NCI-H2107 treated with DMSO at 0.1 percent for 48 hours (cell line): ENCODE measurements around the gene KRT85.
A peak's percentile ranks its signal among the peaks of the same experiment; 100 is the strongest.
"Not testable (repeated sequence)": the region's sequence is repeated elsewhere in the genome, so short reads cannot be mapped to it uniquely, and the experiment has no call there.

Source experiments
- DNase-seq: peaks from one replicate; lab custom pipeline; 2025; ENCODE audit not compliant: unreplicated experiment; lab: John Stamatoyannopoulos, UW

KRT85 gene

DNA sequence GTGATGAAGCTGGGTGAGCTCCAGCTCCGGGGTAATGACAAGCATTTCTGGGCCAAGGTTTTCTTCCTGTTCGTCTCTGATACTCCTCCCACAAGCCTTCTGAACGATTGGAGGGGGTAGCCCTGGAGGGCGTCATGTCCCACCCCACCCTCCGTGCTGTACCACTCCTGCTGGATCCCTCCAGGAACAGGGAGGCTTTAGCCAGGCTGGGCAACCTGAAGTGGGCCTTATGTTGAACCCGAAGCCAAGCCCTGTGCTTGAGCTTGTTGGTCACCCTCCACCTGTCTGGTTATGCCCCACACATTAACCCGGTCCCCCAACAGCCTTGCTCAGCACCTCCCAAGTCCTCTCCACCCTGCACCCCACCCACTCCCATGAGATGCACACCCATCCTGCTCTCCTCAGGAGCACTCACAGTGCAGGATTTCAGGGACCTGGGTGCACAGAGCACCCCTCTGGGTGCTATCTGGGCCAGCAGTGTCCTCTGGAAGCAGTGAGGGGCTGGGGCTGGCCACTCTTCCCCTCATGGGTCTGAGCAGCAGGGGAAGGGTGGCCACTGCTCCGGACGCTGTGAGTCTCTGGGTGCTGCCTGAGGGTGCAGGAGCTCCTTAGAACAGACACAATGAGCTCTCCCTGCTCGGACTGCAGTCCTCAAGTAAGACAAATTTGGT lies 39.3 kb downstream of the KRT85 start:
- no peak for DNase-seq

DNA sequence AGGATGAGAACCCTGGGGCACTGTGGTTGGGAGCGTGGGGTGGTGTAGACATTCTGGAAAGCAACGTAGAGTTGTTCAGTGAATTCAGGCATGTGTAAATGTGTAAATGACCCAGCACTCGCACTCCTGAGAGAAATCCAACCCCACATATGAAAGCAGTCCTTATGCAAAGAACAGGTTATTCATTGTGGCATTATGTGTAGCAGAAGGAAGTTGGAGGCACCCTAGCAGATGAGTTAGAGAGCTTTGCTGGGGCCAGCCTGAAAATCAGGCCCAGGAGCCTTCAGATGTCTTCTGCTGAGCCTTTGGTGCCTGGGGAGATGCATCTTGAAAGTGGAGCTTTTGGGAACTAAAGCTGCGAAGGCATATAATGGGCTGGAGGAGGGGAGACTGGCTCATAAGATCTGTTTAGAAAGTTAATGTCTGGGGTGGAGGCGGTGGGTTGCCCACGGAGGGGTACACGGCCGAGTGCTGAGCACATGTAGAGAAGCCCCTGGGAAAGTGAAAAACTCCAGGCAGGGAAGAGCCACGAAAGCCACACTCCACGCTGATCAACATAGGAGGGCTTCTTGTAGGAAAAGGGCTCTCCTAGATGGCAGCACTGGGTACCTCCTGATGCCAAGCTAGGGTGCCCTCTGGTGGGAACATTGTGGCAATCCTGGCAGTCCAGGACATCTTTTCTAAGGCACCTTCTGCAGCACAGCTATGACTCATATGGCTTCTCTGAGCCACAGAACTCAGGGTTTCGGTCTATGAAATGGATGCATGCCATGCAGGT lies 40.0 kb downstream of the KRT85 start:
- DNase-seq, result peak; percentile 95

GRCh38 chr12:52324153-52324444 lies 43.2 kb downstream of the KRT85 start:
- no peak for DNase-seq

- peak; percentile 33 for DNase-seq
These were observed 43.7 kb downstream of the KRT85 start for GRCh38 chr12:52323416-52324152.

GRCh38 chr12:52323001-52323400 lies 44.3 kb downstream of the KRT85 start:
- DNase-seq, result no peak

- DNase-seq, result no peak
These were observed 45.2 kb downstream of the KRT85 start for GRCh38 chr12:52322069-52322468.

DNA sequence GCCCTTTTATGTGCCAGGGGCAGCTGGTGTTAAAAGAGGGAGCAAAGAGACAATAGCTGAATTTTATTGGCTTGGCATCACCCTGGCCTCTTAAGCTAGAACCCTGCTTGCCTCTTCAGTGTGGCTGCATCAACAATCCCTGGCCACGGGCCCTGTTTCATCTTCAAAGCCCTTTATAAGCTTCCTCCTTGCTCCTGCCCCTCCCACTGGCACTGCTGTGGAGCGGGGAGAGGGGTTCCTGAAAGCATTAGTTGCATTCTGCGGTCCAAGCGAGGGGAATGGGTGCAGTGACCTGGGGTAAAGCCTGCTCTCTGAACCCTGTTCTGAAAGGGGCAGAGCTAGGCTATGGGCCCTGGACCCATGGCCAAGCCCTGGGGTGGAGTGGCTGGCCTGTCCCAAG lies 45.9 kb downstream of the KRT85 start:
- DNase-seq, result peak; percentile 17

GRCh38 chr12:52320784-52321400 lies 46.4 kb downstream of the KRT85 start, which contains the start of gene KRT83:
Gene KRT83 (minus strand): TSS chr12:52321398. CDS start chr12:52321335, 63 bp downstream.
- DNase-seq, result no peak

- DNase-seq, result peak; percentile 54
These were observed 48.2 kb downstream of the KRT85 start for GRCh38 chr12:52319097-52319496.

DNA sequence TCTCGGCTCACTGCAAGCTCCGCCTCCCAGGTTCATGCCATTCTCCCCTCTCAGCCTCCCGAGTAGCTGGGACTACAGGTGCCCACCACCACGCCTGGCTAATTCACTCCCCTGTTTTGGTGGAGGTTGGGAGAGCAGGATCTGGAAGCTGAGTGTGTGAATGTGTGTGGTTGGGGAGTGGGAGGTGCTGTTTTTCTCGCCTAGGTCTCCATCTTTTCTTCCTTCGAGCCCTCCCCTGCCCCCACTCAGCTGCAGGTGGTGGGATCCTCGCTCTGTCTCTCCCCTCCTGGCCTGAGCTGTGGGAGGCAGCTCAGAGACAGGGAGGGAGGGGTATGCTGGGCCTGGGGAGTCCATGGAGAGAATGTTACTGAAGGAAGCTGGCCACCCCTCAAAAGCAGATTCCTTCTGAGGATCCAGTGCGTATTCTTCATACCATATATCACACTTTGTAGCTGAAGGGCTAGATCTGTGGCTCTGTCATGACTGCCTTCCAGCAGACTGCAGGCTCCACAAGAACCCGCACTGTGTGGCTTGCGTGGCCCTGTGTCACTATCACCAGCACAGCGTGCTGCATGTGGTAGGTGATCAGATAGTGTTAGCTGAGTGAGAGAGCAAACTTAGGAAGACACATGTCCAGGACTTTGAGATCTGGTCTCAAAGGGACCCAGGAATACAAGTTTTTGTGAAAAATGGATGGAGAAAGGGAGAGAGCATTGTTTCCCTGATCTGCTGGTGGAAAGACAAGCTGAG lies 48.9 kb downstream of the KRT85 start:
- no peak for DNase-seq

DNA sequence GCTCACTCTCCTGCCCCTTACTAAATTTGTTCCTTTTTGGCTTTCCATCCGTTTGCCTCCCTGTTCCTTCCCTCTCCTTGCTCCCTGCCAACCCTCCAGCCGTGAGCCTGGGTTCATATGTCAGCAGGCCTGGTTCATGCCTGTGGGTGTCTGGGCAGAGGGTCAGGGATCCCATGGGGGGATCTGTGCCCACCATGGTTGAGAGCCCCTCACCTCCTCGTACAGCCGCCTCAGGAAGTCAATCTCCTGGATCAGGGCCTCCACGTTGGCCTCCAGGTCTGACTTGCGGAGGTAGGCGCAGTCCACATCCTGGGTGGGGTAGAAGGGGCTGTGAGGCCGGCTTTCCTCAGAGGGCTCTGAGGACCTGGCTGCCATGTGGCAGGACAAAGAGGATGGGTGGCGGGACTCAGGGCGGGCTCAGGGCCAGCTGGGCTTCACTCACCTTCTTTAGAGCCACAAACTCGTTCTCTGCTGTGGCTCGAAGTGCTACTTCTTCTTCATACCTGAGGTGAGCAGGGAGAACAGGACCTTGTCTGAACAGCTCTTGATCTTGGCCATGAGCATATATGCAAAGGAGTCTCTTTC lies 49.7 kb downstream of the KRT85 start:
- no peak for DNase-seq

- DNase-seq, result no peak
These were observed 50.6 kb downstream of the KRT85 start for GRCh38 chr12:52316701-52317100.

DNA sequence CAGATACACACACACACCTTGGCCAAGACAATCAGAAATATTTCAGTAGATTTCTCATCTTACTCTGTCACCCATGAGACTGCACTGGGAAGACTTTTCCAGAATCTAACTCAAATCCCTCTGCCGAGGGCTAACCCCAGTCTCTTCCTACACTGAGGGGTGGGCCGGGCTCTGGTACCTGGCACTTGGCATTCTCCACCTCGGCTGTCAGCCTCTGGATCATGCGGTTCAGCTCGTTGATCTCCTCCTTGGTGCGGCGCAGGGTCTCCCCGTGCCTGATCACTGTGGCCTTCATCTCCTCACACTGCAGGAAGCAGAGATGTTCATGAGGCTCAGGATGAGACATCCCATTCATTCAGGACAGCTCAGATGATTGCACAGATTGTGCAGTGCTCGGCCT lies 51.0 kb downstream of the KRT85 start:
- no peak for DNase-seq

DNA sequence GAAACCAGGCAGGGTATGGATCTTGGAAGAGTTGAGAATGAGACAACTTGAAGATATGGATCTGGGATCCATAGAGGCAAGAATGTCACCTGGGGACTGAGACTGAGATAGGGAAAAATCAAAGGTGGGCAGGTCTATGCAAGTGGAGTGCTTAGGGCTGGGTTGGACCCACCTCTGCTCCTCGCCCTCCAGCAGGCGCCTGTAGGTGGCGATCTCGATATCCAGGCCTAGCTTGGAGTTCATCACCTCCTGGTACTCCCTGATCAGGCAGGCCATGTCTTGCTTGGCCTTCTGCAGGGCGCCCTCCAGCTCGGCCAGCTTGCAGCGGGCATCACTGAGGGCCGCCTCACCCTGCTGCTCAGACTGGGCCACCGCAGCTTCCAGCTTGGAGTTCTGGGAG lies 51.6 kb downstream of the KRT85 start:
- not testable (repeated sequence) for DNase-seq

GRCh38 chr12:52314511-52314910 lies 52.8 kb downstream of the KRT85 start:
- DNase-seq, result no peak

DNA sequence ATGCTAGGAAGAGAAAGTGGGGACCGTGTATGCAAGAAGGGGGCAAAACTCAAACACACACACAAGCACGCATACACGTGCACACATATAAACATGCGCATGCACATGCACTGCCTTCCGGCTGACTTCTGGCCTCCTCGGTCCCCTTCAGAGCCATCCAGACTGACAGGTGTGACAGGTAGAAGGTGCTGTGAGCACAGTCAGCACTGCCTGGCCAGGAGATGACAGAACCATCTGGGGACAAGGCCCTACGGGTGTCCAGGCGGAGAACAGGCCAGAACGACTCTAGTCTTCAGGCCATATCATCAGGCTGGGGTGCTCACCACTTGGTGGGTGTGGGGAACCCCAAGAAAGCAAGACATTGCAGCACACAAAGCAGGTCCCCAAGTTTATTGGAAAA lies 53.4 kb downstream of the KRT85 start:
- no peak for DNase-seq

DNA sequence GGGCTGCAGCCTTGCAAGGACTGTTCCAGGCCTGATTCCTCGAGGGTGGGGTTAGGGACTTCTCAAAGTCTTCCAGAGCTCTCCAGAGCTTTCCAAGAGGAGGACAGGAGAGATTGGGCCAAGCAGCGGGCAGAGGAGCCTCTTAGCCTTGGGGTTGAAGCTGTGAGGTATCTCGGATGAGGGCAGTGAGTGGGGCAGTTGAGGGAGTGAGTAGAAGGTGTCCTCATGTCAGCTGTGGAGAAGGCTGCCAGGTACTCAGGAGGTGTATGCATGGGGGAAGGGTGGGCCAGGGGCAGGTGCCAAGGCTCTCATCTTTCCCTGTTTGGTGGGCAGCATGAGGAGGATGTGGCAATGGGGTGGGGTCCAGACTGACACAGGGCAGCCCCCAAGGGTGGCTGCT lies 53.8 kb downstream of the KRT85 start:
- no peak for DNase-seq

DNA sequence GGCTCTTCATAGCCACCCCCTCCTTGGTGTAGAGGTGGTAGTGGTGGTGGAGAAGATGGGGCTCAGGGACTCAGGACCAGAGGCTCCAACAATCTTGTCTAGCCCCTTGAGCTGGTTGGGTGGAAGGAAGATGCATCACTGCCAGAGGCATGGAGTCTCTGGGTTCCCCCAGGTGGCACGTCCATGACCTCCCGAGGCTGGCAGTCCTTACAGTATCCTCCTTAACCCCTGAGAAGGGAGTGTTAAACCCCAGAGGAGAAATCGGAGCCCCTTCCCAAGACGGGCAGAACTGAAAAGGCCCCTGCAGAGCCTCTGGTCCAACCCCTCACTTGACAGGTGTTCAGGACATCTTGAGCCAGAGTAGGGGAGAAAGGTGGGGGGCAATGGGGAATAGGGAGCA lies 55.2 kb downstream of the KRT85 start:
- no peak for DNase-seq

GRCh38 chr12:52311285-52311648 lies 56.0 kb downstream of the KRT85 start:
- no peak for DNase-seq

GRCh38 chr12:52310622-52311284 lies 56.5 kb downstream of the KRT85 start:
- DNase-seq, result peak; percentile 84
